PC-3 (cell line): Measurements from ENCODE around the gene UGT2A1. TPM values are rescaled to one million over a fixed set of nuclear protein-coding genes. Genes with fewer than 3 reads are reported as not detected.
A peak's percentile ranks its signal among the peaks of the same experiment; 100 is the strongest.

Experiments
- ATAC-seq: fragments of 200-7000 bp; cut with Tn5 transposase; 2 replicates; pipeline ENCODE4 v1.9.1; 2020; ENCODE audit warnings: mild to moderate bottlenecking, moderate library complexity
- BruUV-seq: library from RNA; stranded (reverse); fragments of 400-500 nt; replicated peaks from 2 replicates; lab custom pipeline; 2021; lab: Mats Ljungman, UMichigan
- CTCF ChIA-PET: fragments of 300-600 bp; sonication (Branson Sonifier 250); formaldehyde crosslinking; loops from one replicate; lab custom pipeline; 2022; ENCODE audit warnings: antibody characterized with exemption; lab: Charles Lee
- POLR2A ChIA-PET: fragments of 300-600 bp; sonication (Branson Sonifier 250); formaldehyde crosslinking; loops from one replicate; lab custom pipeline; 2022; ENCODE audit warnings: antibody characterized with exemption; ENCODE audit not compliant: unreplicated experiment; lab: Charles Lee
- DNase-seq: peaks from one replicate; pipeline ENCODE4 v3.0.0-alpha.2; 2015
- H2AFZ ChIP-seq: fragments of 300-600 bp; sonication (generic); 2 replicates; pipeline ENCODE4 v1.6.0; 2016; ENCODE audit warnings: antibody characterized with exemption, low read length
- H3F3A ChIP-seq: fragments of 300-600 bp; sonication (generic); one replicate; pipeline ENCODE4 v1.6.0; 2017; ENCODE audit warnings: antibody characterized with exemption, low read length, control low read depth, mild to moderate bottlenecking; ENCODE audit not compliant: unreplicated experiment
- H3K27ac ChIP-seq: fragments of 300-600 bp; sonication (generic); 2 replicates; pipeline ENCODE4 v1.5.1; 2016; ENCODE audit warnings: mild to moderate bottlenecking, low read length
- H3K27me3 ChIP-seq: fragments of 300-600 bp; sonication (generic); 2 replicates; pipeline ENCODE4 v1.6.1; 2016; ENCODE audit warnings: low read length, mixed read lengths
- H3K36me3 ChIP-seq: fragments of 300-600 bp; sonication (generic); 2 replicates; pipeline ENCODE4 v1.6.1; 2016; ENCODE audit warnings: low read depth, mixed run types, low read length, mixed read lengths
- H3K4me1 ChIP-seq: fragments of 300-600 bp; sonication (generic); 2 replicates; pipeline ENCODE4 v1.5.1; 2016; ENCODE audit warnings: low read length; ENCODE audit not compliant: insufficient read depth
- H3K4me2 ChIP-seq: fragments of 300-600 bp; sonication (generic); 2 replicates; pipeline ENCODE4 v1.6.0; 2016; ENCODE audit warnings: low read length
- H3K4me3 ChIP-seq: fragments of 300-600 bp; sonication (generic); 2 replicates; pipeline ENCODE4 v1.5.1; 2016; ENCODE audit warnings: mild to moderate bottlenecking, low read length, mixed read lengths
- H3K79me2 ChIP-seq: fragments of 300-600 bp; sonication (generic); 2 replicates; pipeline ENCODE4 v1.6.1; 2017; ENCODE audit warnings: low read length, mixed read lengths
- H3K9ac ChIP-seq: fragments of 300-600 bp; sonication (generic); 2 replicates; pipeline ENCODE4 v1.6.0; 2016; ENCODE audit warnings: mild to moderate bottlenecking, low read length
- H3K9me2 ChIP-seq: fragments of 300-600 bp; sonication (generic); replicated peaks from 2 replicates; pipeline ENCODE4 v1.6.1; 2016; ENCODE audit warnings: mixed run types, low read length, mixed read lengths
- H3K9me3 ChIP-seq: fragments of 300-600 bp; sonication (generic); 2 replicates; pipeline ENCODE4 v1.6.1; 2016; ENCODE audit warnings: low read length, mixed read lengths
- H4K20me1 ChIP-seq: fragments of 300-600 bp; sonication (generic); 2 replicates; pipeline ENCODE4 v1.6.1; 2016; ENCODE audit warnings: low read length, mixed read lengths
- CTCF ChIP-seq: fragments of 300-600 bp; sonication (generic); conservative IDR thresholded peaks from 2 replicates; pipeline ENCODE4 v1.5.1; 2017; ENCODE audit warnings: antibody characterized with exemption, low read depth, mild to moderate bottlenecking, low read length
- EZH2 ChIP-seq: fragments of 300-600 bp; sonication (generic); IDR thresholded peaks from one replicate; pipeline ENCODE4 v1.6.1; 2017; ENCODE audit warnings: antibody characterized with exemption, mild to moderate bottlenecking, low read length; ENCODE audit not compliant: unreplicated experiment
- EZH2phosphoT487 ChIP-seq: fragments of 300-600 bp; sonication (generic); IDR thresholded peaks from 2 replicates; pipeline ENCODE4 v1.6.1; 2018; ENCODE audit warnings: mild to moderate bottlenecking, antibody characterized with exemption, low read length, borderline replicate concordance
- intact Hi-C: fragments of 100-400 bp; cut with micrococcal nuclease; formaldehyde crosslinking; loops from 2 replicates; pipeline ENCODE4 v1.9.0; 2023
- total RNA-seq: library from RNA; depleted of rRNA; stranded (reverse); fragments of >200 nt; gene quantifications from 2 replicates; pipeline ENCODE4 v1.2.3, GENCODE V29; 2014

UGT2A1 gene
- total RNA-seq, 1 experiment from 2014 or later = not detected

DNA sequence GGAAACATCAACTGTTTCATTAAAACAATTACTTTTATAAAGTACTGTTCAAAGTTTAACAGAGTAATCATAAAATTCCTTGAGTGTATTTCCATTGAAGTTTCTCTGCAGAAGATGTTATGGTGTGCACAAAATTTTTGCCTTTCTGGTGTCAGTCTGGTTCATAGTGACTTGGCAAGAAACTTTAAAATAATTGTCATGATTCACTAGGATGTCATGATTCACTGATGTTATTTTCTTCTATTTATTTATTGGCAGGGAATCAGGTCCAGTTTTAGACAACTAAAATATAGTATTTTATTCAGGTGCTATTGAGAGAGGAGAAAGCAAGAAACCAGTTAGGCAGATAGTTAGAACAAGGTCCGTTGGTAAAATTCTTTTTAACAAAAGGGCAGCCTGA is 3.8 kb downstream of the UGT2A1 start:
- Histone ChIP-seq H3K9ac (no peak overlapping the region), H3K9me3 (no peaks in the 10 kb centered on the region), H3K9me2 (no peaks in the 10 kb centered on the region), H3K27me3 (no peaks in the 10 kb centered on the region), H3K4me1 (peaks cover 7% of the 10 kb centered on the region), H3K27ac (no peak overlapping the region), H2AFZ (no peak overlapping the region), H3K4me3 (no peak overlapping the region), H3K79me2 (no peaks in the 10 kb centered on the region), H4K20me1 (no peaks in the 10 kb centered on the region), H3K36me3 (no peaks in the 10 kb centered on the region), H3K4me2 (no peak overlapping the region), H3F3A (no peaks in the 10 kb centered on the region)
- CTCF ChIA-PET = no interaction called here
- POLR2A ChIA-PET = no interaction called here
- BruUV-seq = no TSS peak
- peak; percentile 55 for DNase-seq
- intact Hi-C loops = no loop called here
- peak; percentile 42 for ATAC-seq
- no peak for TF ChIP-seq EZH2
- TF ChIP-seq CTCF = no peak
- no peak for TF ChIP-seq EZH2phosphoT487

DNA sequence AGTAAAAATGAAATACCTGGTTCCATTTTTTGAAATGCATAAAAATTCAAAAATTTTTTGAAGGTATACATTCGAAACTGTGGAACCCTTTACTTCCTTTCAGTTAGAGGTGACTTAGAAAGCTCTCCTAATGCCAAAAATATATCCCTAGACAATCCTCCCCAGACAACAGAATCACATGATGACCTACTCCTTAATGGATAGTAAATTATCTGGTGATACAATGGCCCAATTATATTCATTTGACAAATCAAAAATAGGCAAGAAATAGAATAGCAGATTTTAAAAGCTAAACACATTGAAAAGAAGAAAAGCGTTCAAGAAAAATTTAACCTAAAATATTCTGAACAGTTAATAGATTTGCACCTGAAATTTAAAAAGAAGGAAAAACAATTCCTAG is 10.1 kb downstream of the UGT2A1 start:
- Histone ChIP-seq H4K20me1 (no peaks in the 10 kb centered on the region), H3K36me3 (no peaks in the 10 kb centered on the region), H3K9me2 (no peaks in the 10 kb centered on the region), H3K27me3 (0 out of 2 replicates have a peak, but pooled peaks cover 6% of the 10 kb centered on the region), H3K9ac (no peak overlapping the region), H3K27ac (no peak overlapping the region), H3K4me1 (no peaks in the 10 kb centered on the region), H3K79me2 (no peaks in the 10 kb centered on the region), H3F3A (no peaks in the 10 kb centered on the region), H3K4me2 (no peak overlapping the region), H2AFZ (no peak overlapping the region), H3K9me3 (no peaks in the 10 kb centered on the region), H3K4me3 (no peak overlapping the region)
- POLR2A ChIA-PET = no interaction called here
- no TSS peak for BruUV-seq
- intact Hi-C loops = no loop called here
- no peak for DNase-seq
- no peak for ATAC-seq
- TF ChIP-seq EZH2 = no peak
- no peak for TF ChIP-seq EZH2phosphoT487
- TF ChIP-seq CTCF = no peak
- CTCF ChIA-PET = no interaction called here

- no peak for TF ChIP-seq EZH2
- no TSS peak for BruUV-seq
- H3K9me2 ChIP-seq = no peaks in the 10 kb centered on the region
- H3K9me3 ChIP-seq = no peaks in the 10 kb centered on the region
- H3K79me2 ChIP-seq = no peaks in the 10 kb centered on the region
- CTCF ChIA-PET = no interaction called here
- H3K4me3 ChIP-seq = no peak overlapping the region
- ATAC-seq (no peak), DNase-seq (no peak)
- no peak overlapping the region for H3K27ac ChIP-seq
- H3K27me3 ChIP-seq = peaks cover 9% of the 10 kb centered on the region; the same call in 1 of the 2 replicates
- no peak overlapping the region for H3K4me2 ChIP-seq
- no peak overlapping the region for H2AFZ ChIP-seq
- H4K20me1 ChIP-seq = no peaks in the 10 kb centered on the region
- POLR2A ChIA-PET = no interaction called here
- intact Hi-C loops = no loop called here
- H3K4me1 ChIP-seq = no peaks in the 10 kb centered on the region
- H3F3A ChIP-seq = no peaks in the 10 kb centered on the region
- no peaks in the 10 kb centered on the region for H3K36me3 ChIP-seq
- H3K9ac ChIP-seq = no peak overlapping the region
Measured at GRCh38 chr4:69640289-69640688, 12.8 kb downstream of the UGT2A1 start.
